ENCODE results near the gene IMMP1L. TPM values are rescaled to one million over a fixed set of nuclear protein-coding genes. Genes with fewer than 3 reads are reported as not detected.

The IMMP1L gene
- total RNA-seq, 1 donor from 2014 or later: 7.7 TPM

- DNase-seq (ENCODE audit: low read depth in 2 of 2): peak; percentile 28 to 44
Measured at GRCh38 chr11:31397239-31397834, 112.1 kb downstream of the IMMP1L start.

DNA sequence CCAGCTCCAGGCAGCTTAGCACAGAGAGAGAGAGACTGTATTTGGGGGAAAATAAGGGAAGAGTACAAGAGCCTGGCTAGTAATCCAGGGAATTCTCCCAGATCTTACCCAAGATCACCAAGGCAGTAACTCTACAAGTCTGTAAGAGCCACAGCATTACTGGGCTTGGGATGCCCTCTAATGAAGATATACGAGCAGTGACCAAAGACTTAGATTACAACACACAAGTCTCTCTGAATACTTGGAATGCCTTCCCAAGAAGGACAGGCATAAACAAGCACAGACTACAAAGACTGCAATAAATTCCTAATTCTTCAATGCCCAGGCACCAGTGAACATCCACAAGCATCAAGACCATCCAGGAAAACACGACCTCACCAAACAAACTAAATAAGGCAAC lies 122.0 kb downstream of the IMMP1L start:
- no peak for DNase-seq (ENCODE audit: low read depth in 2 of 2)

DNA sequence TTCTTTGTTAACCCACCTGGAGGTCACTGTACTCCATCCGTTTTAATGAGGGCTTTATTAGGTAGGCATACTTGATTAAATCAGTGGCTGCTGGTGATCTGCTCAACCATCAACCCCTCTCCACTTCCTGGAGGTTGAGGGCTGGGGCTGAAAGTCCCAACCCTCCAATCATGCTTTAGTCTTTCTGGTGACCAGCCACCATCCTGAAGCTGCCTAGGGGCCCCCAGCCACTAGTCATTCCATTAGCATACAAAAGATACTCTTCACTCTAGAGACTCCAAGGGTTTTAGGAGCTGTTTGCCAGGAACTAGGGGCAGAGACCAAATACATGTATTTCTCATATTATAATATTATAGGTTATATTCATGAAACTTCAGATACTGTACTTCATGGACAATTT lies 126.3 kb downstream of the IMMP1L start:
- DNase-seq (ENCODE audit: low read depth in 2 of 2): no peak

Other genes with a start within 250 kb of the IMMP1L start
- gene DCDC1, start 139.9 kb downstream of the IMMP1L start, total RNA-seq: under 0.01 TPM in 1 of 2 replicates, not detected in the other
- gene DNAJC24, start 139.8 kb downstream of the IMMP1L start, total RNA-seq: 7.6 and 8.5 TPM in 2 replicates
- gene ELP4, start 145 bp upstream of the IMMP1L start, total RNA-seq: 8.1 and 9.2 TPM in 2 replicates

Data from lung microvascular endothelial cell (primary cell).